ENCODE results near the gene ITPKB.
A peak's percentile ranks its signal among the peaks of the same experiment; 100 is the strongest.

Gene ITPKB

DNA sequence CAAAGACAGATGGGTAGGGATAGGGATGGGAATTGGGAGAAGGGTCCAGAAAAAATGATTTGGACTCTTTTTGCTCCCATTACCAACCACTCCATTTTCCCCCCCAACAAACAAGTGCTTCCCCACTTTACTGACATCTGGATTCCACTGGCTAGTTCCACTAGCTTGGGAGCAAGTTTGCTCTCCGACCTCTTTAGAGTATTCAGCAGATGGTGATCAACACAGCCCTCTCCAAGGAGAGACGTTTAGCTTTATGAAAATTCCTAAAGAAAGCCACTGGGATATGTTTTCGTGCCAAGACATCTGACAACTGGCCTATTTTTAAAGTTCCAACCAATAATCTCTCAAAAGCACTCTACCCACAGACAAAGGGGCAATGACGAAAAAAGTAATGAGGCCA is 50.3 kb downstream of the ITPKB start:
- Histone ChIP-seq H3K9me2 (replicated peaks; ENCODE audit: insufficient read depth, low read length) (no peaks in the 10 kb centered on the region), H2AFZ (ENCODE audit: low read length) (no peak overlapping the region), H3K9me3 (replicated peaks; ENCODE audit: insufficient read depth, low read length) (no peaks in the 10 kb centered on the region), H3K27me3 (replicated peaks; ENCODE audit: insufficient read depth, low read length) (no peaks in the 10 kb centered on the region), H3F3A (ENCODE audit: insufficient read depth, low read length) (no peaks in the 10 kb centered on the region), H3K27ac (ENCODE audit: low read length) (no peak overlapping the region), H3K4me2 (ENCODE audit: low read depth, low read length) (no peak overlapping the region), H4K20me1 (ENCODE audit: insufficient read depth, low read length) (no peaks in the 10 kb centered on the region), H3K4me3 (ENCODE audit: low read length) (no peak overlapping the region), H3K79me2 (ENCODE audit: low read length) (peaks cover 84% of the 10 kb centered on the region), H3K4me1 (ENCODE audit: low read length) (no peaks in the 10 kb centered on the region), H3K9ac (ENCODE audit: low read length) (no peak overlapping the region), H3K36me3 (replicated peaks; ENCODE audit: insufficient read depth, low read length) (no peaks in the 10 kb centered on the region)
- DNase-seq, result no peak
- TF ChIP-seq EZH2 (optimal IDR thresholded peaks at IDR 0.05; ENCODE audit: low read depth, low read length) (no peak), EZH2phosphoT487 (IDR thresholded peaks at IDR 0.05; ENCODE audit: low read length) (no peak), CTCF (IDR thresholded peaks at IDR 0.05; ENCODE audit: low read length) (no peak)

GRCh38 chr1:226688056-226688748 is 50.9 kb downstream of the ITPKB start:
- Histone ChIP-seq H3K27ac (ENCODE audit: low read length) (no peak overlapping the region), H3K27me3 (replicated peaks; ENCODE audit: insufficient read depth, low read length) (no peaks in the 10 kb centered on the region), H3K4me1 (ENCODE audit: low read length) (no peaks in the 10 kb centered on the region), H3K9ac (ENCODE audit: low read length) (no peak overlapping the region), H3K4me3 (ENCODE audit: low read length) (no peak overlapping the region), H2AFZ (ENCODE audit: low read length) (no peak overlapping the region), H3K9me2 (replicated peaks; ENCODE audit: insufficient read depth, low read length) (no peaks in the 10 kb centered on the region), H3K9me3 (replicated peaks; ENCODE audit: insufficient read depth, low read length) (no peaks in the 10 kb centered on the region), H4K20me1 (ENCODE audit: insufficient read depth, low read length) (no peaks in the 10 kb centered on the region), H3K79me2 (ENCODE audit: low read length) (peaks cover 88% of the 10 kb centered on the region), H3K4me2 (ENCODE audit: low read depth, low read length) (no peak overlapping the region), H3F3A (ENCODE audit: insufficient read depth, low read length) (no peaks in the 10 kb centered on the region), H3K36me3 (replicated peaks; ENCODE audit: insufficient read depth, low read length) (no peaks in the 10 kb centered on the region)
- no peak for DNase-seq
- no peak for TF ChIP-seq CTCF (IDR thresholded peaks at IDR 0.05; ENCODE audit: low read length)
- no peak for TF ChIP-seq EZH2phosphoT487 (IDR thresholded peaks at IDR 0.05; ENCODE audit: low read length)
- no peak for TF ChIP-seq EZH2 (optimal IDR thresholded peaks at IDR 0.05; ENCODE audit: low read depth, low read length)

- Histone ChIP-seq H2AFZ (ENCODE audit: low read length) (no peak overlapping the region), H3K4me1 (ENCODE audit: low read length) (no peaks in the 10 kb centered on the region), H3K4me2 (ENCODE audit: low read depth, low read length) (no peak overlapping the region), H3F3A (ENCODE audit: insufficient read depth, low read length) (no peaks in the 10 kb centered on the region), H3K9ac (ENCODE audit: low read length) (no peak overlapping the region), H3K9me2 (replicated peaks; ENCODE audit: insufficient read depth, low read length) (no peaks in the 10 kb centered on the region), H3K27me3 (replicated peaks; ENCODE audit: insufficient read depth, low read length) (no peaks in the 10 kb centered on the region), H3K9me3 (replicated peaks; ENCODE audit: insufficient read depth, low read length) (no peaks in the 10 kb centered on the region), H3K36me3 (replicated peaks; ENCODE audit: insufficient read depth, low read length) (no peaks in the 10 kb centered on the region), H3K27ac (ENCODE audit: low read length) (no peak overlapping the region), H3K79me2 (ENCODE audit: low read length) (peaks cover 90% of the 10 kb centered on the region), H3K4me3 (ENCODE audit: low read length) (no peak overlapping the region), H4K20me1 (ENCODE audit: insufficient read depth, low read length) (no peaks in the 10 kb centered on the region)
- TF ChIP-seq EZH2 (optimal IDR thresholded peaks at IDR 0.05; ENCODE audit: low read depth, low read length) (no peak), EZH2phosphoT487 (IDR thresholded peaks at IDR 0.05; ENCODE audit: low read length) (no peak), CTCF (IDR thresholded peaks at IDR 0.05; ENCODE audit: low read length) (peak; percentile 41)
- DNase-seq, result no peak
Observed at GRCh38 chr1:226687426-226687825, 51.7 kb downstream of the ITPKB start.

All from MM.1S (cell line).